Measurements from ENCODE around the gene PDGFRB. TPM values are rescaled to one million over a fixed set of nuclear protein-coding genes. Genes with fewer than 3 reads are reported as not detected.
A peak's percentile ranks its signal among the peaks of the same experiment; 100 is the strongest.

PDGFRB gene
- total and polyA plus RNA-seq, 2 of the 4 experiments (the other 2 are of a cell fraction): 108 to 124 TPM

- peak overlapping the region; percentile 27 for H2AFZ ChIP-seq (replicated peaks; ENCODE audit: low read length, poor library complexity)
- H3K9me3 ChIP-seq (ENCODE audit: control insufficient read depth, insufficient read depth, low read length): no peaks in the 10 kb centered on the region
- ChIA-PET CTCF (no interaction called here), POLR2A (ENCODE audit: unreplicated experiment) (no interaction called here)
- intact Hi-C loops (cut with micrococcal nuclease) (no loop called here), in situ Hi-C loops (cut with MboI; ENCODE audit: low sequenced_read_pairs) (no loop called here), dilution Hi-C loops (cut with HindIII; ENCODE audit: low sequenced_read_pairs, unreplicated experiment) (no loop called here)
- H3K23ac ChIP-seq (ENCODE audit: low read depth, low read length): no peak overlapping the region
- H3K36me3 ChIP-seq (ENCODE audit: control insufficient read depth, insufficient read depth, low read length): no peaks in the 10 kb centered on the region
- no peak overlapping the region for H3K56ac ChIP-seq (ENCODE audit: extremely low read depth, insufficient read depth, low read length)
- no TSS peak for BruUV-seq (replicated peaks)
- H2BK5ac ChIP-seq (ENCODE audit: low read depth, low read length, poor library complexity, severe bottlenecking): no peak overlapping the region
- H2BK15ac ChIP-seq (ENCODE audit: low read depth, low read length): no peak overlapping the region
- no peak overlapping the region for H4K5ac ChIP-seq (ENCODE audit: low read depth, low read length)
- ATAC-seq (ENCODE audit: low read depth): no peak
- H3K9me1 ChIP-seq (ENCODE audit: insufficient read depth, low read length): peaks cover 3% of the 10 kb centered on the region; the same call in 1 of the 2 replicates
- no peak overlapping the region for H4K91ac ChIP-seq (ENCODE audit: insufficient read depth, low read depth, low read length)
- H4K8ac ChIP-seq (ENCODE audit: low read depth in 2 of 2, low read length in 2 of 2): no peak overlapping the region
- DNase-seq: no peak
- no peak overlapping the region for H2AK9ac ChIP-seq (replicated peaks; ENCODE audit: low read depth, low read length, poor library complexity)
- H4K20me1 ChIP-seq (ENCODE audit: insufficient read depth, low read length): no peaks in the 10 kb centered on the region
- H3K4me3 ChIP-seq (ENCODE audit: insufficient read depth, low read depth, low read length): no peak overlapping the region
- no peak overlapping the region for H2BK20ac ChIP-seq (ENCODE audit: low read depth, low read length)
- WGBS, 2 experiments (ENCODE audit: extremely low coverage in 2 of 2, insufficient read length in 1 of 2): 72% methylated on average over 5 of the region's 7 CpGs; no CpG with 5 or more reads in 1 of the 2 experiments
- no peak overlapping the region for H3K4me2 ChIP-seq (ENCODE audit: low read depth, low read length)
- no peak overlapping the region for H2BK120ac ChIP-seq (ENCODE audit: low read depth, low read length)
- H3K14ac ChIP-seq (replicated peaks; ENCODE audit: low read depth, low read length): no peak overlapping the region
- peaks cover 4% of the 10 kb centered on the region; the same call in 1 of the 2 replicates for H3K4me1 ChIP-seq (ENCODE audit: control insufficient read depth, insufficient read depth, low read length)
- TF ChIP-seq ELK1 (IDR thresholded peaks at IDR 0.05; ENCODE audit: borderline replicate concordance, low read depth, low read length) (no peak), RFX5 (IDR thresholded peaks at IDR 0.05; ENCODE audit: low read depth, low read length) (no peak), POLR2A (IDR thresholded peaks at IDR 0.05; ENCODE audit: low read depth, low read length) (no peak)
- no peaks in the 10 kb centered on the region for H3K79me1 ChIP-seq (ENCODE audit: low read depth in 1 of 2, low read length in 2 of 2)
- H3K18ac ChIP-seq (ENCODE audit: low read depth, low read length): no peak overlapping the region
- no peak overlapping the region for H3K9ac ChIP-seq (ENCODE audit: low read depth, low read length)
- no peak overlapping the region for H3K27ac ChIP-seq (ENCODE audit: insufficient read depth, low read length)
- peaks cover 29% of the 10 kb centered on the region; the same call in 1 of the 2 replicates for H3K27me3 ChIP-seq (ENCODE audit: control insufficient read depth, insufficient read depth, low read length)
- no peak overlapping the region for H3K4ac ChIP-seq (ENCODE audit: low read depth, low read length)
- no peak overlapping the region for H2AK5ac ChIP-seq (ENCODE audit: low read depth, low read length)
Measured at GRCh38 chr5:150078802-150079689, 76.6 kb downstream of the PDGFRB start.
